ENCODE data around the gene TRIP6. TPM values are rescaled to one million over a fixed set of nuclear protein-coding genes. Genes with fewer than 3 reads are reported as not detected.

Gene TRIP6
- total and polyA plus RNA-seq, 2 donors (not counting 1 experiment from before 2014, with no cell fraction given), result 6.8 to 13.8 TPM

GRCh38 chr7:100864263-100864845, 2.8 kb upstream of the TRIP6 start:
- intact Hi-C loops (cut with micrococcal nuclease), result no loop called here
- ChIA-PET CTCF (no interaction called here), POLR2A (interaction anchor here (0.7 to 1.1 kb wide), 2 partner anchors 11 to 421 kb away, joined by 3 to 5 read pairs; partner anchors contain the start of gene SLC12A9)
- ATAC-seq (ENCODE audit: low read depth) (no peak), DNase-seq (no peak)
- Mint-ChIP-seq H3K9me3 (ENCODE audit: insufficient read depth) (no peaks in the 10 kb centered on the region), H3K4me1 (peaks cover 24% of the 10 kb centered on the region), H3K4me3 (no peak overlapping the region), H3K27me3 (no peaks in the 10 kb centered on the region), H3K27ac (no peak overlapping the region)
- no peak overlapping the region for H3K4me2 ChIP-seq (replicated peaks; ENCODE audit: low read depth, low read length, poor library complexity, severe bottlenecking)
- no peak overlapping the region for H3K27ac ChIP-seq (ENCODE audit: low read length in 2 of 2)
- peaks cover 0 to 47% of the 10 kb centered on the region in 2 experiments for H3K36me3 ChIP-seq (replicated peaks in 1 of 2; ENCODE audit: control extremely low read depth in 1 of 2, control insufficient read depth in 1 of 2, extremely low read depth in 1 of 2, insufficient read depth in 2 of 2, low read length in 1 of 2)
- no peak overlapping the region for H2AFZ ChIP-seq (ENCODE audit: insufficient read depth, low read depth, low read length, poor library complexity, severe bottlenecking)
- H3K27me3 ChIP-seq (replicated peaks in 1 of 4; ENCODE audit: control extremely low read depth in 1 of 4, control insufficient read depth in 3 of 4, insufficient read depth in 4 of 4, low read length in 3 of 4), result no peaks in the 10 kb centered on the region
- no peak overlapping the region for H3K4me3 ChIP-seq (ENCODE audit: control extremely low read depth in 1 of 5, extremely low read depth in 1 of 5, insufficient read depth in 1 of 5, low read depth in 2 of 5, low read length in 4 of 5)
- peaks cover 5% of the 10 kb centered on the region for H3K79me2 ChIP-seq (ENCODE audit: control insufficient read depth, insufficient read depth, low read length)
- WGBS (ENCODE audit: insufficient coverage), result 85% methylated on average over 6 of the region's 12 CpGs
- TF ChIP-seq CTCF (IDR thresholded peaks at IDR 0.05), result no peak
- TF ChIP-seq EZH2 (IDR thresholded peaks at IDR 0.05; ENCODE audit: borderline replicate concordance, insufficient read depth, low read depth, low read length, poor library complexity, severe bottlenecking), result no peak
- peaks cover 8% of the 10 kb centered on the region for H4K20me1 ChIP-seq (ENCODE audit: control insufficient read depth, insufficient read depth, low read length, poor library complexity, severe bottlenecking)
- peaks cover 21 to 28% of the 10 kb centered on the region in 2 donors for H3K4me1 ChIP-seq (ENCODE audit: control insufficient read depth in 2 of 2, insufficient read depth in 2 of 2, low read length in 2 of 2)
- H3K9ac ChIP-seq (ENCODE audit: low read length), result no peak overlapping the region
- H3K9me3 ChIP-seq (ENCODE audit: control extremely low read depth in 1 of 3, control insufficient read depth in 2 of 3, insufficient read depth in 1 of 3, low read length in 2 of 3), result peaks cover 0 to 4% (median 0%) of the 10 kb centered on the region in 3 donors

GRCh38 chr7:100865372-100865911, 1.7 kb upstream of the TRIP6 start:
- Mint-ChIP-seq H3K9me3 (ENCODE audit: insufficient read depth) (no peaks in the 10 kb centered on the region), H3K27me3 (no peaks in the 10 kb centered on the region), H3K4me3 (peak overlapping the region; percentile 59), H3K4me1 (peaks cover 24% of the 10 kb centered on the region), H3K27ac (peak overlapping the region; percentile 26)
- Histone ChIP-seq H4K20me1 (ENCODE audit: control insufficient read depth, insufficient read depth, low read length, poor library complexity, severe bottlenecking) (no peaks in the 10 kb centered on the region), H3K27ac (ENCODE audit: low read length in 2 of 2) (peak overlapping the region in 1 of 2 donors; percentile 34), H3K27me3 (replicated peaks in 1 of 4; ENCODE audit: control extremely low read depth in 1 of 4, control insufficient read depth in 3 of 4, insufficient read depth in 4 of 4, low read length in 3 of 4) (no peaks in the 10 kb centered on the region), H3K9ac (ENCODE audit: low read length) (peak overlapping the region; percentile 81), H3K79me2 (ENCODE audit: control insufficient read depth, insufficient read depth, low read length) (peaks cover 5% of the 10 kb centered on the region), H3K4me3 (ENCODE audit: control extremely low read depth in 1 of 5, extremely low read depth in 1 of 5, insufficient read depth in 1 of 5, low read depth in 2 of 5, low read length in 4 of 5) (peak overlapping the region in 4 of 5 experiments; percentile 47 to 75 (median 58)), H2AFZ (ENCODE audit: insufficient read depth, low read depth, low read length, poor library complexity, severe bottlenecking) (peak overlapping the region; percentile 74), H3K4me1 (ENCODE audit: control insufficient read depth in 2 of 2, insufficient read depth in 2 of 2, low read length in 2 of 2) (peaks cover 21 to 28% of the 10 kb centered on the region in 2 donors), H3K9me3 (ENCODE audit: control extremely low read depth in 1 of 3, control insufficient read depth in 2 of 3, insufficient read depth in 1 of 3, low read length in 2 of 3) (peaks cover 0 to 4% (median 0%) of the 10 kb centered on the region in 3 donors), H3K4me2 (replicated peaks; ENCODE audit: low read depth, low read length, poor library complexity, severe bottlenecking) (peak overlapping the region; percentile 96), H3K36me3 (replicated peaks in 1 of 2; ENCODE audit: control extremely low read depth in 1 of 2, control insufficient read depth in 1 of 2, extremely low read depth in 1 of 2, insufficient read depth in 2 of 2, low read length in 1 of 2) (peaks cover 0 to 36% of the 10 kb centered on the region in 2 experiments)
- TF ChIP-seq CTCF (IDR thresholded peaks at IDR 0.05), result no peak
- TF ChIP-seq EZH2 (IDR thresholded peaks at IDR 0.05; ENCODE audit: borderline replicate concordance, insufficient read depth, low read depth, low read length, poor library complexity, severe bottlenecking), result no peak
- no peak for DNase-seq
- ChIA-PET POLR2A (interaction anchor here (1.1 kb wide), 1 partner anchor 12 kb away, joined by 3 read pairs; the partner anchor contains the start of gene SLC12A9), CTCF (no interaction called here)
- WGBS (ENCODE audit: insufficient coverage), result 54% methylated on average over 15 of the region's 17 CpGs
- intact Hi-C loops (cut with micrococcal nuclease), result no loop called here
- ATAC-seq (ENCODE audit: low read depth), result no peak

All from B cell (primary cell).